ENCODE measurements around the gene SAYSD1.

DNA sequence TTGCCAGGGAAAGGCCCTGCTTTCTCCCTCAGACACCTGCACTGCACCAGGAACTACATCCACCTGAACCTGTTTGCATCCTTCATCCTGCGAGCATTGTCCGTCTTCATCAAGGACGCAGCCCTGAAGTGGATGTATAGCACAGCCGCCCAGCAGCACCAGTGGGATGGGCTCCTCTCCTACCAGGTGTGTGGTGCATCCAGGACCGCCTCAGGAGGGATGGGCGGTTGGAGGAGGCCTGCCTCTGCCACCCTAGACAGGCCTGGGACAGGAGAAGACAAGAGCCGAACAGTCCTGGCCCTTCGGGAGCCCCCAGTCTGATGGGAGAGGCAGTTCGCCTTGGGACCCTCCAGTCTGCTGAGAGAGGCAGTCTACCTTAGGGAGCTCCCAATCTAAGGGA, 42.2 kb downstream of the SAYSD1 start:
- TF ChIP-seq, protein P1, sequence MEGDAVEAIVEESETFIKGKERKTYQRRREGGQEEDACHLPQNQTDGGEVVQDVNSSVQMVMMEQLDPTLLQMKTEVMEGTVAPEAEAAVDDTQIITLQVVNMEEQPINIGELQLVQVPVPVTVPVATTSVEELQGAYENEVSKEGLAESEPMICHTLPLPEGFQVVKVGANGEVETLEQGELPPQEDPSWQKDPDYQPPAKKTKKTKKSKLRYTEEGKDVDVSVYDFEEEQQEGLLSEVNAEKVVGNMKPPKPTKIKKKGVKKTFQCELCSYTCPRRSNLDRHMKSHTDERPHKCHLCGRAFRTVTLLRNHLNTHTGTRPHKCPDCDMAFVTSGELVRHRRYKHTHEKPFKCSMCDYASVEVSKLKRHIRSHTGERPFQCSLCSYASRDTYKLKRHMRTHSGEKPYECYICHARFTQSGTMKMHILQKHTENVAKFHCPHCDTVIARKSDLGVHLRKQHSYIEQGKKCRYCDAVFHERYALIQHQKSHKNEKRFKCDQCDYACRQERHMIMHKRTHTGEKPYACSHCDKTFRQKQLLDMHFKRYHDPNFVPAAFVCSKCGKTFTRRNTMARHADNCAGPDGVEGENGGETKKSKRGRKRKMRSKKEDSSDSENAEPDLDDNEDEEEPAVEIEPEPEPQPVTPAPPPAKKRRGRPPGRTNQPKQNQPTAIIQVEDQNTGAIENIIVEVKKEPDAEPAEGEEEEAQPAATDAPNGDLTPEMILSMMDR (IDR thresholded peaks at IDR 0.05): no peak
- TF ChIP-seq POLR2A (IDR thresholded peaks at IDR 0.05): no peak

Data from lower leg skin (tissue), 3 donors.